GM23338 (cell line): ENCODE measurements around the gene ADGRG7. TPM values are rescaled to one million over a fixed set of nuclear protein-coding genes. Genes with fewer than 3 reads are reported as not detected.

Experiments used
- ATAC-seq: fragments of 200-7000 bp; cut with Tn5 transposase; 3 replicates; pipeline ENCODE4 v1.9.1; 2020
- DNase-seq: peaks from one replicate; pipeline ENCODE4 v3.0.0-alpha.2; 2015; ENCODE audit warnings: low spot score
- H2AFZ ChIP-seq: fragments of 200-600 bp; sonication (generic); 2 replicates; pipeline ENCODE4 v1.8.0; 2016; ENCODE audit warnings: antibody characterized with exemption, mild to moderate bottlenecking, moderate library complexity
- H3F3A ChIP-seq: fragments of 200-600 bp; sonication (generic); replicated peaks from 2 replicates; pipeline ENCODE4 v1.8.0; 2017; ENCODE audit warnings: antibody characterized with exemption, mixed run types, low read depth
- H3K27ac ChIP-seq: fragments of 200-600 bp; sonication (generic); 2 replicates; pipeline ENCODE4 v1.6.1; 2016; ENCODE audit warnings: low read depth
- H3K27me3 ChIP-seq: fragments of 200-600 bp; sonication (generic); 2 replicates; pipeline ENCODE4 v1.8.0; 2016; ENCODE audit warnings: mild to moderate bottlenecking, mixed run types, moderate library complexity; ENCODE audit not compliant: insufficient read depth
- H3K36me3 ChIP-seq: fragments of 200-600 bp; sonication (generic); 2 replicates; pipeline ENCODE4 v1.8.0; 2016; ENCODE audit warnings: mild to moderate bottlenecking; ENCODE audit not compliant: insufficient read depth
- H3K4me1 ChIP-seq: fragments of 200-600 bp; sonication (generic); 2 replicates; pipeline ENCODE4 v1.8.0; 2016; ENCODE audit warnings: mild to moderate bottlenecking, moderate library complexity; ENCODE audit not compliant: insufficient read depth
- H3K4me2 ChIP-seq: fragments of 200-600 bp; sonication (generic); 2 replicates; pipeline ENCODE4 v1.7.1; 2017; ENCODE audit warnings: mixed run types
- H3K4me3 ChIP-seq: fragments of 200-600 bp; sonication (generic); 2 replicates; pipeline ENCODE4 v1.6.1; 2016; ENCODE audit warnings: mixed run types
- H3K79me2 ChIP-seq: fragments of 200-600 bp; sonication (generic); replicated peaks from 2 replicates; pipeline ENCODE4 v1.8.0; 2017; ENCODE audit warnings: mild to moderate bottlenecking; ENCODE audit not compliant: insufficient read depth
- H3K9me2 ChIP-seq: fragments of 200-600 bp; sonication (generic); 2 replicates; pipeline ENCODE4 v1.8.0; 2017; ENCODE audit not compliant: insufficient read depth
- H4K20me1 ChIP-seq: fragments of 200-600 bp; sonication (generic); replicated peaks from 2 replicates; pipeline ENCODE4 v1.8.0; 2017; ENCODE audit warnings: mild to moderate bottlenecking; ENCODE audit not compliant: insufficient read depth
- H3K27ac Mint-ChIP-seq: 2 replicates; pipeline ENCODE4 v1.8.0; 2020; ENCODE audit warnings: inconsistent platforms, mild to moderate bottlenecking, moderate library complexity, mixed read lengths
- H3K27me3 Mint-ChIP-seq: 3 replicates; pipeline ENCODE4 v1.8.0; 2022; ENCODE audit warnings: low read depth, mild to moderate bottlenecking, moderate library complexity, mixed read lengths, inconsistent platforms; ENCODE audit not compliant: insufficient read depth, poor library complexity
- H3K36me3 Mint-ChIP-seq: 3 replicates; pipeline ENCODE4 v1.8.0; 2021; ENCODE audit warnings: low read depth, mild to moderate bottlenecking, inconsistent platforms, moderate library complexity, mixed read lengths
- H3K4me1 Mint-ChIP-seq: 3 replicates; pipeline ENCODE4 v1.8.0; 2020; ENCODE audit warnings: mild to moderate bottlenecking, inconsistent platforms, mixed read lengths
- H3K4me3 Mint-ChIP-seq: 3 replicates; pipeline ENCODE4 v1.8.0; 2021; ENCODE audit warnings: moderate library complexity, mild to moderate bottlenecking, inconsistent platforms, mixed read lengths
- H3K9me3 Mint-ChIP-seq: 3 replicates; pipeline ENCODE4 v1.8.0; 2020; ENCODE audit warnings: moderate library complexity, mild to moderate bottlenecking, inconsistent platforms, mixed read lengths
- ETS1 ChIP-seq: IDR thresholded peaks from 2 replicates; pipeline ENCODE4 v1.6.1; 2016; ENCODE audit warnings: antibody characterized with exemption
- EZH2 ChIP-seq: fragments of 200-600 bp; sonication (generic); IDR thresholded peaks from one replicate; pipeline ENCODE4 v1.8.0; 2017; ENCODE audit warnings: antibody characterized with exemption, mild to moderate bottlenecking, low read depth; ENCODE audit not compliant: unreplicated experiment
- JUNB ChIP-seq: IDR thresholded peaks from one replicate; pipeline ENCODE4 v1.6.1; 2016; ENCODE audit warnings: antibody characterized with exemption; ENCODE audit not compliant: unreplicated experiment
- NANOG ChIP-seq: IDR thresholded peaks from 2 replicates; pipeline ENCODE4 v1.6.1; 2016; ENCODE audit warnings: antibody characterized with exemption, borderline replicate concordance
- STAT1 ChIP-seq: IDR thresholded peaks from one replicate; pipeline ENCODE4 v1.6.1; 2016; ENCODE audit warnings: antibody characterized with exemption; ENCODE audit not compliant: unreplicated experiment
- ZNF331 ChIP-seq: fragments of 250-450 bp; sonication (Bioruptor Pico); IDR thresholded peaks from 2 replicates; pipeline ENCODE4 v1.5.0; 2020; ENCODE audit warnings: low read depth, mild to moderate bottlenecking, moderate library complexity
- ZNF462 ChIP-seq: fragments of 250-450 bp; sonication (Bioruptor Pico); IDR thresholded peaks from 2 replicates; pipeline ENCODE4 v1.5.0; 2020; ENCODE audit warnings: mild to moderate bottlenecking, moderate library complexity
- polyA plus RNA-seq: library from polyadenylated mRNA; unstranded; fragments of >200 nt; fragmentation: Nextera tagmentation; extraction: Ambion mirVana; gene quantifications from 2 replicates; pipeline ENCODE4 v1.2.1, GENCODE V29; 2016
- total RNA-seq: library from RNA; depleted of rRNA; stranded (reverse); fragments of >200 nt; shearing (Covaris generic); gene quantifications from 2 replicates; pipeline ENCODE4 v1.2.3, GENCODE V29; 2014

The ADGRG7 gene
- total and polyA plus RNA-seq, 2 experiments from 2014 or later: not detected

GRCh38 chr3:100560426-100560825 lies 49.0 kb upstream of the ADGRG7 start (continued):
- TF ChIP-seq ZNF462 (CRISPR knock-in tag) (no peak), ETS1 (no peak)

GRCh38 chr3:100561459-100562158 lies 47.8 kb upstream of the ADGRG7 start:
- H4K20me1 ChIP-seq: no peaks in the 10 kb centered on the region
- Mint-ChIP-seq H3K9me3 (no peaks in the 10 kb centered on the region), H3K4me3 (peak overlapping the region; percentile 36), H3K27ac (peak overlapping the region; percentile 96), H3K36me3 (no peaks in the 10 kb centered on the region), H3K27me3 (no peaks in the 10 kb centered on the region), H3K4me1 (peaks cover 27% of the 10 kb centered on the region)
- 0 out of 2 replicates have a peak overlapping the region, but pooled peaks have one; percentile 3 for H3K4me3 ChIP-seq
- ATAC-seq: peak; percentile 97
- H3K27ac ChIP-seq: peak overlapping the region; percentile 20
- no peaks in the 10 kb centered on the region for H3K9me2 ChIP-seq
- no peaks in the 10 kb centered on the region for H3K36me3 ChIP-seq
- H3F3A ChIP-seq: no peaks in the 10 kb centered on the region
- peak overlapping the region; percentile 25 for H3K4me2 ChIP-seq
- H3K27me3 ChIP-seq: no peaks in the 10 kb centered on the region
- DNase-seq: peak; percentile 64
- H3K79me2 ChIP-seq: no peaks in the 10 kb centered on the region
- no peak overlapping the region for H2AFZ ChIP-seq
- H3K4me1 ChIP-seq: peaks cover 19% of the 10 kb centered on the region
- no peak for TF ChIP-seq ZNF331 (CRISPR knock-in tag)
- TF ChIP-seq EZH2: no peak
- 0 out of 2 replicates have a peak, but pooled peaks have one; percentile 37 for TF ChIP-seq NANOG
- no peak for TF ChIP-seq STAT1
- TF ChIP-seq ZNF462 (CRISPR knock-in tag): peak; percentile 79
- TF ChIP-seq JUNB: no peak
